HepG2 (cell line): ENCODE data around the gene REEP3. TPM values are rescaled to one million over a fixed set of nuclear protein-coding genes. Genes with fewer than 3 reads are reported as not detected.
A peak's percentile ranks its signal among the peaks of the same experiment; 100 is the strongest.

Source experiments
- ARNTL ChIP-seq: sonication (generic); formaldehyde crosslinking; IDR thresholded peaks from 2 replicates; pipeline ENCODE4 v1.4.0; 2020; ENCODE audit warnings: mild to moderate bottlenecking, missing genetic modification reagents
- ATF1 ChIP-seq: IDR thresholded peaks from 2 replicates; pipeline ENCODE4 v1.6.1; 2016; ENCODE audit warnings: mild to moderate bottlenecking, control low read depth
- E2F5 ChIP-seq: sonication (generic); formaldehyde crosslinking; conservative IDR thresholded peaks from 2 replicates; pipeline ENCODE4 v1.4.0; 2020; ENCODE audit warnings: missing genetic modification reagents
- HMGA1 ChIP-seq: sonication (generic); formaldehyde crosslinking; conservative IDR thresholded peaks from 2 replicates; pipeline ENCODE4 v1.4.0; 2020; ENCODE audit warnings: missing genetic modification reagents
- JDP2 ChIP-seq: sonication (generic); formaldehyde crosslinking; IDR thresholded peaks from 2 replicates; pipeline ENCODE4 v1.8.1; 2022; ENCODE audit warnings: missing genetic modification reagents, borderline replicate concordance
- MAF1 ChIP-seq: sonication (generic); formaldehyde crosslinking; IDR thresholded peaks from 2 replicates; pipeline ENCODE4 v1.5.0; 2020; ENCODE audit warnings: missing genetic modification reagents, borderline replicate concordance
- SNAPC4 ChIP-seq: sonication (generic); formaldehyde crosslinking; IDR thresholded peaks from 2 replicates; pipeline ENCODE4 v1.4.0; 2020; ENCODE audit warnings: mild to moderate bottlenecking, missing genetic modification reagents
- SRSF1 ChIP-seq: fragments of 200-400 bp; formaldehyde crosslinking; optimal IDR thresholded peaks from 2 replicates; pipeline ENCODE3; 2017; ENCODE audit warnings: mild to moderate bottlenecking, low read depth, low read length, moderate library complexity
- TRIM24 ChIP-seq: sonication (generic); formaldehyde crosslinking; IDR thresholded peaks from 2 replicates; pipeline ENCODE4 v1.8.0; 2022; ENCODE audit warnings: mild to moderate bottlenecking, missing genetic modification reagents
- ZNF18 ChIP-seq: sonication (generic); formaldehyde crosslinking; IDR thresholded peaks from 2 replicates; pipeline ENCODE4 v1.8.0; 2022; ENCODE audit warnings: mild to moderate bottlenecking, missing genetic modification reagents; ENCODE audit not compliant: insufficient replicate concordance
- ZNF274 ChIP-seq: sonication (generic); formaldehyde crosslinking; IDR thresholded peaks from 2 replicates; pipeline ENCODE4 v1.5.1; 2020; ENCODE audit warnings: mild to moderate bottlenecking, missing genetic modification reagents
- ZNF276 ChIP-seq: sonication (generic); formaldehyde crosslinking; IDR thresholded peaks from 2 replicates; pipeline ENCODE4 v1.4.0; 2020; ENCODE audit warnings: mild to moderate bottlenecking, low read depth, missing genetic modification reagents
- ZNF33B ChIP-seq: sonication (generic); formaldehyde crosslinking; IDR thresholded peaks from 2 replicates; pipeline ENCODE4 v1.5.1; 2020; ENCODE audit warnings: mild to moderate bottlenecking, missing genetic modification reagents
- ZNF432 ChIP-seq: sonication (generic); formaldehyde crosslinking; IDR thresholded peaks from 2 replicates; pipeline ENCODE4 v1.5.0; 2020; ENCODE audit warnings: missing genetic modification reagents, mild to moderate bottlenecking, borderline replicate concordance
- ZNF441 ChIP-seq: sonication (generic); formaldehyde crosslinking; IDR thresholded peaks from 2 replicates; pipeline ENCODE4 v1.7.0; 2021; ENCODE audit warnings: missing genetic modification reagents, borderline replicate concordance
- ZNF629 ChIP-seq: sonication (generic); formaldehyde crosslinking; conservative IDR thresholded peaks from 2 replicates; pipeline ENCODE4 v1.5.0; 2020; ENCODE audit warnings: missing genetic modification reagents
- ZNF775 ChIP-seq: sonication (generic); formaldehyde crosslinking; IDR thresholded peaks from 2 replicates; pipeline ENCODE4 v1.4.0; 2020; ENCODE audit warnings: missing genetic modification reagents, mild to moderate bottlenecking, moderate library complexity, borderline replicate concordance
- ZNF784 ChIP-seq: sonication (generic); formaldehyde crosslinking; IDR thresholded peaks from 2 replicates; pipeline ENCODE4 v1.5.1; 2020; ENCODE audit warnings: missing genetic modification reagents, mild to moderate bottlenecking, borderline replicate concordance
- ZNF83 ChIP-seq: sonication (generic); formaldehyde crosslinking; IDR thresholded peaks from 2 replicates; pipeline ENCODE4 v1.4.0; 2020; ENCODE audit warnings: missing genetic modification reagents, mild to moderate bottlenecking, borderline replicate concordance
- polyA plus RNA-seq, 8 experiments: library from polyadenylated mRNA; depleted of rRNA in 3 of 8; stranded (reverse) in 7 of 8; unstranded in 1 of 8; fragments of >200 nt; fragmentation: Illumina TruSeq in 4 of 8; extraction: Trizol in 4 of 8; gene quantifications; 2 replicates each; pipeline versions ENCODE4 v1.2.1 to v1.2.3, GENCODE V29; 2011 to 2016; ENCODE audit warnings: low read depth in 4 of 8, missing spikeins in 1 of 8, mixed read lengths in 1 of 8; ENCODE audit not compliant: insufficient read depth in 1 of 8
- total RNA-seq, 5 experiments: library from RNA; depleted of rRNA; stranded (reverse); fragments of >200 nt; fragmentation: Illumina TruSeq; extraction: Trizol; gene quantifications; 2 replicates each; pipeline ENCODE4 v1.2.3, GENCODE V29; 2016; ENCODE audit warnings: low read depth in 1 of 5

Gene REEP3
- total and polyA plus RNA-seq, 2 of the 13 experiments (the other 11 are each of a cell fraction or from before 2014, with no cell fraction given) = 7.1 to 31.4 TPM

- TF ChIP-seq ZNF629 (no peak), ZNF18 (CRISPR knock-in tag) (no peak), ARNTL (CRISPR knock-in tag) (no peak), JDP2 (CRISPR knock-in tag) (no peak), MAF1 (0 out of 2 replicates have a peak, but pooled peaks have one; percentile 38), ZNF274 (CRISPR knock-in tag) (no peak), ZNF784 (no peak), ZNF33B (no peak), SRSF1 (peak; percentile 75), ATF1 (CRISPR knock-in tag) (no peak), ZNF441 (no peak), HMGA1 (CRISPR knock-in tag) (no peak), ZNF775 (peak; percentile 46; the same call in 1 of the 2 replicates), ZNF276 (no peak), E2F5 (CRISPR knock-in tag) (no peak), ZNF83 (no peak), SNAPC4 (no peak), TRIM24 (CRISPR knock-in tag) (no peak), ZNF432 (CRISPR knock-in tag) (no peak)
These were observed 109.1 kb downstream of the REEP3 start (continued) for GRCh38 chr10:63630085-63630930.
